Mesenteric fat pad (tissue), 1 donor: Measurements from ENCODE around the gene STX7. TPM values are rescaled to one million over a fixed set of nuclear protein-coding genes. Genes with fewer than 3 reads are reported as not detected.

Experiments used
- DNase-seq: peaks from one replicate; pipeline ENCODE4 v3.0.0-alpha.2; 2020; ENCODE audit warnings: low spot score
- total RNA-seq: library from RNA; stranded (reverse); fragmentation: NEBNext Ultra II Directional; extraction: Animal tissue kit (Norgen Biotek cat#: 25700); gene quantifications from one replicate; pipeline ENCODE4 v1.2.1, GENCODE V29; 2021
- donor health status: DM: yes; HTN: yes; CAD: no.

Gene STX7
- total RNA-seq, 1 donor from 2014 or later, result 96.3 TPM

DNA sequence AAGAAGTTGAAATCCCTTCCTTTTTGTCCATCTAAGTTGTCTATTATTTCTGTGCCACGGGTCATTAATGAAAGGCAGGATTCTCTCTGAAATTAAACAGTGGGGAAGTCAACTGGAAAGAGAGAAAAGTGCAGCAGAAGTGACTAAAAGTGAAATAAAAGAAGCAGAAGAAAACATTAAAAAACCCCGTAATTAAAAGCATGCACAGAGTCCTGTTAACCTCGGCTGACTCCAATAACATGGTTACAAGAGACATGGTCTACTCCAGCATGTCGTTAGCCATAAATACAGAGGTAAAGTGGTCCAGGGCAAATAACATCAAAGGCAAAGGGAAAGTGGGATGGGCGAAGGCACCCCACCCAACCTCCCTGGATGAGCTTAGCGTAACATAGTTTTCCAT lies 98.6 kb downstream of the STX7 start:
- no peak for DNase-seq

DNA sequence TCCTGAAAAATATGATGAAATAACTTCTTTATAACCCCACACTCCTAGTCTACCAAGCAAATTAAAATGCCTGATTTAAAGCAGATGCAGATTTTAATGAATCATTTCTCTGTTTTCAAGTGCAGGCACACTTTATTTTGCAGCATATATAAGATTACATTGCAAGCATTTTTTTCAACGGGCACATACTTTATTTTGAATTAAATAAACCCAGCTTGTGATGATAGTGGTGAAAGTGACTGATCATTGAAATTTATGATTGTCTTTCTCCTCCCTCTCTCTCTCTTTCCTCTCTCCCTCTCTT lies 99.5 kb downstream of the STX7 start:
- no peak for DNase-seq

DNA sequence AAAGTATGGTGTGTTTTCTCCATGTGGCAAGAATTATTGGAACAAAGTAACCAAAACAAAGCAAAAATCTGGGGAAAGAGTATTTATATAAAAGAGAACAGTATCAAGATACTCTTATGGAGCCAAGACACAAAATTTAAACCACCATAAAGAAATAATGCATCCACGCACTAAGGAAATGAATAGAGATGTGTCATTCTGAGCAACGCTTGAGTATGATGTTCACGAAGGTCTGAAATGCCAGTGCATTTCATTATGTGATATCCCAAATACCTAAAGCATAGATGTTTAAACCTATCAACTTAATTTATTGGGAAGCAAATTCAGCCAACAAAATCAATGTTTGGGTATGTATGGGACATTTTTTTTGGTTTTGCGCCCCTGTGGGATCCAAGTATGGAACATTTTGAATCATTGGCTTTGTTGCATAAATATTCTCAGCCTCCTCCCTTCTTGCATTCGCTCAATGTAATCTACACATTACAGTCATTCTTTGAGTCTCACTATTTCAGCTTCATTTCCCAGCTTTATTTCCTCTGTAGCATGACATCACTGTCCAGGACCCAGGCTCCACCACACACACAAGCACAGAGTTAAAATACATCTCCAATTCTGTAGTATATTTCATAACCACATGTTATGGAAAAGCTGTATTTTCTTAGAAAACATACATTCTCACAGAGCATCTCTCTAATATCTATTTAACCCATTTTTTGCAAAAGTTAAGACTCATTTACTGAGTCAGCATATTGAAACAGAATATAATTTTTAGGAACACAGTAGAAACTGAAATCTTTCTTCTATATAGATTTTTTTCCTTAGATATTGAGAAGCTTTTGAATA lies 100.0 kb downstream of the STX7 start:
- DNase-seq, result no peak

DNA sequence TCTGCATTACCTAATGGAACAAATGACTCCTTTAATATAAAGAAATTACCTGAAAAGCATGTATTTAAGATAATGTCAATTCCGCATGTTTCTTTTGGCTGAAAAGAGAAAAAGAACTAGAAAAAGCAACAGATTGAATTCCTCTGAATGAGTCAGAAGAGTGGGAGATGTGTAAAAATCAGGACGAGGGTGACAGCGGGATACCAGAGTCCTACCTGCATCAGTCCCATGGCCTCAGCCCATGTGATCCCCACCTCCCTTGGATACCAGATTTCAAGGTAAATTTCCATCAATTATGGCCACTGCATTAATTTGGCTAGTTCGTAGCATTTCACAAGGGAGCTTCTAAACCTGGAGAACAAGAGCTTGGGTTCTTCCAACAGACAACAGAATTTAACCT lies 101.6 kb downstream of the STX7 start:
- no peak for DNase-seq

DNA sequence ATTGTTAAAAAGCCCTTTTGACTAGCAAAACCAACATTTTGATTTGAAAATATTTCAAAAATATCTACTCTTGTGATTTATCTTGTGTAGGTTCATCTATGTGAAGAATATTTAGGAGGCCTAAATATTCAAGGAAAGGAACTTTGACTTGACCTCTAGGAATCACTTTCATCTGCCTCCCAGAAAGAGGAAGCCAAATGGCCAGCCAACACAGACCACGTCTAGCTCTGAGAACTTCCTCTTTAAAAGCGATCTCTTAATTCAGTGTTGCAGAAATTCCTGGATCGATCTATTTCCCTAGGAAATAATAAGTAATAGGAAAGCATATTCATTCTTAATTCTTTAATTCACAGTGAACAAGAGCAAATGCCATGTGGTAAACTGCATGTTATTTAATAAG lies 102.1 kb downstream of the STX7 start:
- no peak for DNase-seq

DNA sequence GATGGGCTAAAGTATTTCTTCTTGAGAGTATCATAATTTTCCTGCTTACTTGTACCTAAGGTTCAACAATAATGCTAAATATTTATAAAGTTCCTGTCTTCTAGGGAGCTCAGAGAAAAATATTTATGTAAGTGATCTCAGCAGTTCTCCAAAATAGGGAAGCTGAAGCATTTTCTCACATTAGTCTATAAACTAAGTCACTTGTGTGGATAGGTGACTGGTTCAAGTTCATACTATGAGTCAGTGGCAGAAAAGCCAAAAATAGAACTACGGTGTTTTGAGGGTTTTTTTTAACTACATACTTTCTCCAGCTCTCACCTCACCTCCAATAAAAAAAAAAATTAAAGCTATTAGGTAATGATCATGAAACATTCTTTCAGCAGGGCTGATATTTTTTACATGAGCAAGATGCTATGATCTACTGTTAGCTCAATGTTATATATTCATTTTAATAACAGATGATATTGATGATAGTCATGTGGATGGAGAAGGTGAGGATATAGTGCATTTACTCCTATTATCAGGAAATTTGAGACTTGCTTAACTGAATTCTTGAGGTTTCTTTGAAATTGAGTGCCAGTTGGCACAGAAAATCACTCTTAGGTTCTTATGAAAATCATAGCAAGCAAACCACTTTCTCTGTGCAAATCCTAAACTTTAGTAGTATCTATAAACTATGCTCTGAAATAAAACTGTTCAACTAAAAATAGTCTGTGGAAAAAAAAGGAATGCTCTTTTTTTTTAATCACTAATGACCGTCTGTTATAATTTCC lies 107.6 kb downstream of the STX7 start:
- no peak for DNase-seq

DNA sequence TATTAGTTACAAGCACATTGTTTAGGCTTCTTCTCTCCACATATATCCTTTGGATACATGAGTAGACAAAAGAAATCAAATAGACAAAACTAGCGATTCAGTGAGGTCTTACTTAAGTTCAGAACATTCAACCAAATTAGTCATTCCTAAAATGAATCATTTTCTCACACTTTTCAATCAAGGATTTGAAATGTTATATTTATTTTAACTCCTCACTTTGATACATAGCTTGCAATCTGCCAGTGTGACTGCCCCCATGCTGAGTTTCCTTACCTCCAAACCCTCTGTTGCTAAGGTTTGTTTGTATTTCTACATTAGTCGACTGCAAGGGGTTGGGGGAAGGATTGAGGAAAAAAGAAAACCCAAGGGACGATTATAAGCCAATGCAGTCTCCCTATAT lies 108.2 kb downstream of the STX7 start:
- no peak for DNase-seq

DNA sequence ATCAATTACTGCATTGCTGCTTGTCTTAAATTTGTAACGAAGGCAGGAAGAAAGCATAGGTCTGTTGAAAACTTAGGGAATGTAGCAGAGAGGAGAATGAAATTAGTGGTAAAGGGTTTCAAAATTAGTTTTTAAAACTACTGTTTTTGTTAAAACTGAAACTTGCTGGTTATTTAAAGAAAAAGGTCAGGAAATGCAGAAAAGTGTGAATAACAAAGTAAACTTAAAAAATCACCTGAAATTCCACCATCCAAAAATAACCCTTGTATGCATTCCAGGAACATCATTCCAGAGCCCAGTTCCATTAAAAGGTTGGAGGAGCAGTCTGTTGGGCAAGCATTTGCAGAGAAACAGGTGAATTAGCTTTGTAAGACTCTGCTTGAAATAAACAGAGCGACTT lies 108.6 kb downstream of the STX7 start:
- no peak for DNase-seq

DNA sequence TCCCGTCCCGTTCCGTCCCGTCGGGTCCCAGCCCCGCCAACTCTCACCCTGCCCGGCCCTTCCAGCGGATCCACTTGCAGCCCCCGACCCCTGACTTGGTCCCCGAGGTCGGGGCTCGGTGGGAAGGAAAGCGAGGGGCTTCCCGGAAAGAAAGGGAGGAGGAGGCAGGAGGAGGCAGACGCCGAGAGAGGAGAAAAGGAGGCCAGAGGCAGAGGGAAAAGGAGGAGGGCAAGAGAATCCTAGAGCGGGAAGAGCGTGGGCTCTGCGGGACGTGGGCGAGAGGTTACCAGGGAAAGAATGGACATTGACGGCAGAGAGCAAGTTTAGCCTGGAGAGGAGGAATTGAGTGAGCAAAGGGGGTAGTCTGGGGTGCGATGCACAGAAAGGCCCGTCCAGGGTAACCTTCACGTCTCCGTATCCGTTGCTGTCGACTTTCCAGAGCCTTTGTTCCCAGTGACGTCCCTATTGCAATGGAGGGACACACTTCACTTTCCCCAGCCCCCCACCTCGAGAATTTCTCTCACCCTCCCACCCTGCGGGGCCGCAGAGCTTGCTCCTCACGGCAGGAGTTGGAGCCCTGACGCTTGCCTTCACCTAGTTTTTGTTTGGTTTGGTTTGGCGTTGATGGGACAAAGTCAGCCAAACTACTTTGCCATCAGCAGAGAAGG lies 111.2 kb downstream of the STX7 start:
- DNase-seq, result peak; percentile 87

DNA sequence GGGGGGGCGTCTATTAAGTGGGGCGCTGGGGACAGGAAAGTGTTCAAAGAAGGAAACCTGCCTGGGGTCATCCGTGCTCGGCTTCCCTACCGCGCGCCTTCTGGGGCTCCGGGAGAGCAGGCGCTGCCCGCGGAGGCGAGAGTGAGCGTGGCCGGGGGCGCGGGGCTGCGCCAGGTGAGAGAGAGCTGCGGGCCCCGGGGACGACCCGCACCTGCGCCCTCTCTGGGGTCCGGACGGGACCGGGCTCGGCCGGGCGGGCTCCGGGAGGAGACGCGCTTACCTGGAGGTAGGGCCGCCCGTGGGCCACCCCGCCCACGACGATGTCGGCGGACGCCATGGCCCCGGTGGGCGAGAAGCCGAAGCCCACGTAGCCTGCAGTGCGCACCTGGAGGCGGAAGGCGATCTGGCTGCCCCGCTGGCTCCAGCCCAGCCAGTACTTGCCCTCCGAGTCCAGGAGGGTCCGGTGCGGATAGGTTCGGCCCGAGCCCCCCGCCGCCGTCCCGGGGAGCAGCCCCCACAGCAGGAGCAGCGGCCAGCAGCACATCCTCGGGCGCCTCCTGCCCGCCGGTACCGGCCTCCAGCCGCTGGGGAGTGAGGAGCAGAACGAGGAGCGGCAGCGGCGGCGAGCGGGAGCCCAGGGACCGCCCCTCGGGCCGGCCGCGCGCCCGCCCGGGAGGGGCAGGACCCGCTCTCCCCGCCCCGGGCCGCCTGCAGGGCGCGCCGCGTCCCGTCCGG lies 111.9 kb downstream of the STX7 start, which contains the start of gene MOXD1:
Gene MOXD1 (minus strand): TSS at position 593 of the 735 bp plus-strand sequence. CDS start 49 bp downstream, at position 544.
- DNase-seq, result peak; percentile 88

DNA sequence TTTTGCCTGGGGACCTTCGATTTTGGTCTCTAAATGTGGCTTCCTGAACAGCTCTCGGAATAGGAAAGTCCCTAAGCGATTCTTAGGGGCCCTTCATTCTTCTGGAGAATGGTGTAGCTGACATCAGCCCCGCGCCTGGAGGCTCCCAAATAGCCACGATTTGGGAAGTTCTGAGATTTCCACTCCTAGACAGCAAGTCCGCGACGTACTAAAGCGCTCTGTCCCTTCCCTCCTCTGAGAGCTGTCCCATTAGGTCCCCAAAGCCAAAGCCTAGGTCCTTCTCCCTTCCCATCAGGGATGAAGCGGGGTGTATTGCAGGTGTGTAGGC lies 112.4 kb downstream of the STX7 start:
- no peak for DNase-seq

DNA sequence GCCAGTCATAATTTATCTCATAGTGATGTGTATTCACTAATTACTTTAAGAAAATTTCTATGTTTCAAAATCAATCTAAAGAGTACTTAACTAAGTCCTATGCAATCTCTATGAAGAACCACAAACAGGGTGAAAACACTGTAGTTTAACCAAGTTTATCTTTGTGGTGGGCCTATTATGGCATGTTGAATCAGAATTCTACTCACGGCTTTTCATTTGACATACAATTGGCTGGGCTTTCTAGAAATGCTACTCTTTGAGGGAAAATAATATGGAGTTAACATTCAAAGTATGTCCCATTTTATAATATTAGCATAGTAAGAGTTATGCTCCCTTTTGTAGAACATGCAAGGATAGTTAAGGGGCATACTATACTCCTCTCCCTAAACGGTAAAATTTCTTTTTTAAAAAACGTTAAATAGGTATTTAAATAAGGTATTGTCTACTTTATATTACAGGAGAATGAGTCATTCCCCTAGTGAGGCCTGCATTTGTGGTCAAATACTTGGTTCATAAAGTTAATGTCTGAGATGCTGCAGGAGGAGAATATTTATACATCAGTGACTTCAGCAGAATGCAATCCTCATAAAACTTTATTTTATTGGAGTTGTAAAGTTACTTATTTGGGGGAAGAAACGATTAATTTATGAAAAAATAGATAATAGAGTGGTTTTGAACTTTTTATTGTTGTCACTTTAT lies 113.4 kb downstream of the STX7 start:
- no peak for DNase-seq

Other genes starting within 250 kb of the STX7 start
- 2.2 TPM for gene MOXD1, start 111.6 kb downstream of the STX7 start, total RNA-seq
- not detected for gene TAAR9, start 25.2 kb upstream of the STX7 start, total RNA-seq
- gene TAAR8, start 39.6 kb upstream of the STX7 start, total RNA-seq, result not detected
- not detected for gene TAAR6, start 57.2 kb upstream of the STX7 start, total RNA-seq
- gene TAAR5, start 76.6 kb upstream of the STX7 start, total RNA-seq, result not detected
- gene TAAR2, start 111.2 kb upstream of the STX7 start, total RNA-seq, result not detected
- not detected for gene TAAR1, start 146.1 kb upstream of the STX7 start, total RNA-seq
- gene VNN1, start 200.9 kb upstream of the STX7 start, total RNA-seq, result 9.7 TPM
- 32.6 TPM for gene VNN2, start 244.8 kb upstream of the STX7 start, total RNA-seq